ENCODE data around the gene PRMT7. TPM values are rescaled to one million over a fixed set of nuclear protein-coding genes. Genes with fewer than 3 reads are reported as not detected.

The PRMT7 gene
- total and polyA plus RNA-seq, 2 of the 8 experiments (the other 6 are each of a cell fraction or from before 2014, with no cell fraction given) = 48.2 to 49.3 TPM

- TF ChIP-seq PHF8 (conservative IDR thresholded peaks at IDR 0.05; ENCODE audit: low read depth, low read length) (no peak), RBBP5 (IDR thresholded peaks at IDR 0.05; ENCODE audit: borderline replicate concordance, low read depth, low read length) (no peak), GTF2F1 (IDR thresholded peaks at IDR 0.05; ENCODE audit: borderline replicate concordance, low read depth, low read length) (no peak), CHD2 (IDR thresholded peaks at IDR 0.05; ENCODE audit: low read length) (no peak), CHD1 (IDR thresholded peaks at IDR 0.05; ENCODE audit: low read depth, low read length) (no peak), CBX5 (IDR thresholded peaks at IDR 0.05; ENCODE audit: low read depth, low read length) (no peak), POLR2A (IDR thresholded peaks at IDR 0.05; ENCODE audit: control extremely low read depth in 1 of 2, low read depth in 2 of 2, low read length in 2 of 2) (no peak), TBP (IDR thresholded peaks at IDR 0.05; ENCODE audit: low read depth, low read length) (no peak)
Measured at GRCh38 chr16:68345351-68345810, 34.6 kb downstream of the PRMT7 start (continued).
